SH-SY5Y (cell line): ENCODE measurements around the gene PAM16.

Experiments
- GATA2 ChIP-seq: IDR thresholded peaks from 2 replicates; pipeline ENCODE4 v1.6.1; 2011; ENCODE audit warnings: mild to moderate bottlenecking, low read depth, low read length
- GATA3 ChIP-seq: IDR thresholded peaks from 2 replicates; pipeline ENCODE4 v1.6.1; 2011; ENCODE audit warnings: low read depth, mild to moderate bottlenecking, low read length, moderate library complexity

DNA sequence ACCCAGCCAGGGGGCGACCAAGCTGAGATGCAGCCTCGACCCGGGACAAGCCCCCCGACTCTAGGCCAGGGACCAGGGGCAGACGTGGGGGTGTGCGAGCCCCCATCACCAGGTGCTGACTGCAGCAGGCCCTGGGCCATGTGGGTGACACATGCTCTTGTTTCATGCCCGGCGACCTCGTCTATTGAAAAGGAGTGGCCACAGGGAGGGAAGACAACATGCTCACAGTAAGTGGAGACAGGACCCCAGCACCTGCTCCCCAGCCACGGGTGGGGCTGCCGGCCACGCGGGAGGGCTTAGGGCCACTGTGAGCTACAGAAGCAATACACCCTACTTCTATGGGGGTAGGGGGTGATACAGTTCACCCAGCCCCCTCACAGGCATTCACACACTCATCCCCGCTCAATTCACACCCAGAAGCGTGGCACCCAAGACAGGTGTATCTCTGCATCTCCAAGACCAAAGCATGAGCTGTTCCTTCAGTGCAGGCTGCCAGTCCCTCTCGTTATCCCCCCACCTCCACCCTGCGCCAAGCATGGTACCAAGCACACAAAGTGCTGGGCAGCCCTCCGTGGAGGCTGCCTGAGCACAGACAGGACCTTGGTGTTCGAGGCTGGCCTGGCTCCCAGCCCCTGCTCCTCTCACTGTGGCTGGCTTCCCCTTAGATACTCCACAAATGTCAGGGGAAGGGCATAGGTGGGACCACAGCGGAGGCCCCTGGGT lies 34.1 kb upstream of the PAM16 start:
- TF ChIP-seq GATA2 (no peak), GATA3 (no peak)
